Hepatocyte (in vitro differentiated cells): ENCODE results near the gene RAB37. TPM values are rescaled to one million over a fixed set of nuclear protein-coding genes. Genes with fewer than 3 reads are reported as not detected.

Source experiments
- DNase-seq: peaks from one replicate; pipeline ENCODE4 v3.0.0-alpha.2; 2016; ENCODE audit warnings: low spot score
- H2AFZ ChIP-seq: fragments of 200-600 bp; sonication (generic); 2 replicates; pipeline ENCODE4 v1.6.0; 2016; ENCODE audit warnings: antibody characterized with exemption, mild to moderate bottlenecking
- H3K27ac ChIP-seq: fragments of 200-600 bp; sonication (generic); 2 replicates; pipeline ENCODE4 v1.5.1; 2016; ENCODE audit warnings: mild to moderate bottlenecking
- H3K27me3 ChIP-seq: fragments of 200-600 bp; sonication (generic); 2 replicates; pipeline ENCODE4 v1.6.1; 2016
- H3K36me3 ChIP-seq: fragments of 200-600 bp; sonication (generic); replicated peaks from 2 replicates; pipeline ENCODE4 v1.5.1; 2016; ENCODE audit warnings: low read depth; ENCODE audit not compliant: insufficient read depth
- H3K4me1 ChIP-seq: fragments of 200-600 bp; sonication (generic); 2 replicates; pipeline ENCODE4 v1.5.1; 2016; ENCODE audit warnings: mild to moderate bottlenecking, moderate library complexity; ENCODE audit not compliant: insufficient read depth
- H3K4me2 ChIP-seq: fragments of 200-600 bp; sonication (generic); 2 replicates; pipeline ENCODE4 v1.6.0; 2016
- H3K4me3 ChIP-seq: fragments of 200-600 bp; sonication (generic); 2 replicates; pipeline ENCODE4 v1.5.1; 2016; ENCODE audit warnings: mild to moderate bottlenecking
- H3K79me2 ChIP-seq: fragments of 200-600 bp; sonication (generic); 2 replicates; pipeline ENCODE4 v1.6.0; 2017; ENCODE audit warnings: mild to moderate bottlenecking
- H3K9me2 ChIP-seq: fragments of 200-600 bp; sonication (generic); replicated peaks from 2 replicates; pipeline ENCODE4 v1.6.0; 2017; ENCODE audit warnings: mild to moderate bottlenecking; ENCODE audit not compliant: insufficient read depth
- H3K9me3 ChIP-seq: fragments of 200-600 bp; sonication (generic); 2 replicates; pipeline ENCODE4 v1.5.1; 2016; ENCODE audit warnings: low read depth, mild to moderate bottlenecking
- H4K20me1 ChIP-seq: fragments of 200-600 bp; sonication (generic); 2 replicates; pipeline ENCODE4 v1.6.0; 2016; ENCODE audit warnings: mild to moderate bottlenecking; ENCODE audit not compliant: insufficient read depth, poor library complexity, severe bottlenecking
- CTCF ChIP-seq: fragments of 200-600 bp; sonication (generic); IDR thresholded peaks from 2 replicates; pipeline ENCODE4 v1.5.1; 2016; ENCODE audit warnings: antibody characterized with exemption, mild to moderate bottlenecking; ENCODE audit not compliant: poor library complexity
- EZH2 ChIP-seq: fragments of 200-600 bp; sonication (generic); IDR thresholded peaks from 2 replicates; pipeline ENCODE4 v1.6.1; 2016; ENCODE audit warnings: antibody characterized with exemption, mild to moderate bottlenecking, borderline replicate concordance
- EZH2phosphoT487 ChIP-seq: fragments of 200-600 bp; sonication (generic); IDR thresholded peaks from one replicate; pipeline ENCODE4 v1.6.1; 2018; ENCODE audit warnings: antibody characterized with exemption, mild to moderate bottlenecking, low read depth, moderate library complexity; ENCODE audit not compliant: unreplicated experiment, severe bottlenecking
- WGBS: methylation state at CpG from one replicate; pipeline ENCODE4 v1.1.6; 2016; ENCODE audit warnings: low lambda C conversion rate; ENCODE audit errors: missing lambda C conversion rate; 5-methylcytosine and 5-hydroxymethylcytosine counted together
- polyA plus RNA-seq: library from polyadenylated mRNA; unstranded; fragments of >200 nt; fragmentation: Nextera tagmentation; extraction: Ambion mirVana; gene quantifications from 2 replicates; pipeline ENCODE4 v1.2.1, GENCODE V29; 2016
- total RNA-seq: library from RNA; depleted of rRNA; stranded (reverse); fragments of >200 nt; gene quantifications from 2 replicates; pipeline ENCODE4 v1.2.3, GENCODE V29; 2014

Gene RAB37
- total and polyA plus RNA-seq, 2 experiments from 2014 or later: 6.1 to 7.0 TPM

DNA sequence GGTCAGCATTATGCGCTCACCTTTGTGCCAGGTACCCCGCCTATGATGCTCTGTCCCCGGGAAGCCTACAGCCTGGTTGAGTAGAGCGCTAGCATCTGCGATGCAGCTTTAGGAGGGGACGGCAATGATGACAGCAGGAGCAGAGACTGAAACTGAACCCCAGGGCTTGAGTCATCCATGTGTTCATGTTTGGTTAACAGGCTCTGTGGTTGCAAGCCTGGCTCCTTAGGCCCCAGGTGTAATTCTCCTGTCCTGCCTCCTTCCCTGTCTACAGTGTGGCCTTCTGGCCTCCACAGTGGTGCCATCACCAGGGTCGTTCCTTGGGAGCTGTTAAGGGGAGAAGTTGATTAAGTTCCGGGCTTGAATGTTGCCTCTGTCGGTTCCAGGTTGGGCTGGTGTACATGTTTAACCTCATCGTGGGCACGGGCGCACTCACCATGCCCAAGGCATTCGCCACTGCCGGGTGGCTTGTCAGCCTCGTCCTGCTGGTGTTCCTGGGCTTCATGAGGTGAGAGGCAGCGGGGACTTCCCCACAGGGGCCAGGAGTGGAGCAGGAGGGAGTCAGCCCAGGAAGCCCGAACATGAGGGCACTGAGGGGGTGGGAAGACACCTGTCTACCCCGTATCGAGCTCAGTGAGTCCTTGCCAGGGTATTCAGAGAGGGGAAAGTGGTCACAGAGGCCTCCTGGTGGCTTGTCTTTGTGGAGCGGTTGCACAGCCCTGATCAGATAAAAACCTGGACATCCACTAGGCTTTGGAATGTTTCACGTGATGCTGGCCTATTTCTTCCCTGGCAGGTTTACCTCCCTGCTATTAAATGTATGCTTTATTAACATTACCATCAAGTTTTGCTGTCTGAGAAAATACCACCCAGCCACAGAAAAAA lies 48.3 kb downstream of the RAB37 start:
- peaks cover 5% of the 10 kb centered on the region for H3K79me2 ChIP-seq
- H3K9me3 ChIP-seq: no peaks in the 10 kb centered on the region
- no peaks in the 10 kb centered on the region for H3K9me2 ChIP-seq
- no peaks in the 10 kb centered on the region for H4K20me1 ChIP-seq
- H2AFZ ChIP-seq: no peak overlapping the region
- no peak overlapping the region for H3K27ac ChIP-seq
- WGBS: 91% methylated on average over 21 of the region's 21 CpGs
- no peak overlapping the region for H3K4me3 ChIP-seq
- DNase-seq: no peak
- H3K36me3 ChIP-seq: no peaks in the 10 kb centered on the region
- no peak overlapping the region for H3K4me2 ChIP-seq
- H3K27me3 ChIP-seq: no peaks in the 10 kb centered on the region
- no peaks in the 10 kb centered on the region for H3K4me1 ChIP-seq
- no peak for TF ChIP-seq CTCF
- TF ChIP-seq EZH2phosphoT487: no peak
- no peak for TF ChIP-seq EZH2

DNA sequence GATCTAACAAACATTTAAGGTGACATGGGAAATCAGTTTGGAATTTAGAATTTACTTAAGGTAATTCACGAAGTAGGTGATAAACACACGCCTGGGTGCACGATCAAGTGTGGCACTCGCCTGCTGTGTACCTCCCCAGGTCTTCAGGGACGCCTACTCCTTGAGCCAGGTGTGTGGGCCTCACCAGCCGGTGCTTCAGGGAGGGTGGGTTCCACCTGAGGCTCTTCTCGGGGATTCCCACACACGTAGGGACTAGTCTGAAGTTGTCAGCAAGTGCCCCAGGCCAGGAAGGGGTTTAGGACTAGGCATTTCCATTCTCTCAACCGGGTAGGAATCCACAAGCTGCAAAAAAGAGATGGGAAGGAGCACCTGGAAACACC lies 48.9 kb downstream of the RAB37 start:
- no peaks in the 10 kb centered on the region for H3K9me2 ChIP-seq
- 90% methylated on average over 9 of the region's 9 CpGs for WGBS
- H3K79me2 ChIP-seq: peaks cover 5% of the 10 kb centered on the region
- DNase-seq: no peak
- H3K36me3 ChIP-seq: no peaks in the 10 kb centered on the region
- H3K4me1 ChIP-seq: no peaks in the 10 kb centered on the region
- no peak overlapping the region for H3K27ac ChIP-seq
- H4K20me1 ChIP-seq: no peaks in the 10 kb centered on the region
- H3K27me3 ChIP-seq: no peaks in the 10 kb centered on the region
- H3K4me2 ChIP-seq: no peak overlapping the region
- H3K9me3 ChIP-seq: no peaks in the 10 kb centered on the region
- no peak overlapping the region for H3K4me3 ChIP-seq
- H2AFZ ChIP-seq: no peak overlapping the region
- no peak for TF ChIP-seq CTCF
- no peak for TF ChIP-seq EZH2
- TF ChIP-seq EZH2phosphoT487: no peak

DNA sequence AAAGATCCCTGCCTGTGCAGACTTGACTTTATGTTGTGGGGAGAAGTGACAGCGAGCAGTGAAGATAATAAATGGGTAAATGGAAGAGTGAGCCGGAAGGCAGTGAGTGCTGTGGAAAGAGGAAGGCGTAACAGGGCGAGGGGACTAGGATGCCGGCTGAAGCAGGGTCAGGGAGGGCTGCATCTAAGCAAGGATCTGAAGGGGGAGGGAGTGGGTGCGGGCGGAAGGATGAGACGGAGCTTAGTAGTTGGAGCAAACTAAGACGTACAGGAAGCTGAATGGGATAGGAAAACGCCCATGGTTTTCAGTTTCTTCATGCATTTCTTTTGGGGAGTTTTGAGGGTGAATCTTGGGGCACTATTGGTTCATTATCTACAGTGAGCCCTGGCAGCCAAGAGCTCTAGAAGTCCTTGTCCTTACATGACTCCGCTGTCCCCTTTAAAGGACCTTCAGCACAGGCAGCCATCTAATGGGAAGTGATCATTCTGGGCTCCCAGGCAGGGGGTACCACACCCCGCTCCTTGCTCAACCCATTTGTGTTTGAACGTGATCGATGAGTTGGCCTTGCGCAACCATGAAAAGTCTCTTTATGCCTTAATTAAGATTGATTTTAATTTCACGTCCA lies 49.5 kb downstream of the RAB37 start:
- Histone ChIP-seq H3K9me3 (no peaks in the 10 kb centered on the region), H3K9me2 (no peaks in the 10 kb centered on the region), H4K20me1 (no peaks in the 10 kb centered on the region), H3K4me1 (no peaks in the 10 kb centered on the region), H3K4me3 (no peak overlapping the region), H3K27me3 (no peaks in the 10 kb centered on the region), H3K27ac (no peak overlapping the region), H2AFZ (no peak overlapping the region), H3K4me2 (no peak overlapping the region), H3K79me2 (peaks cover 2% of the 10 kb centered on the region), H3K36me3 (no peaks in the 10 kb centered on the region)
- no peak for TF ChIP-seq EZH2phosphoT487
- no peak for TF ChIP-seq CTCF
- TF ChIP-seq EZH2: no peak
- WGBS: 92% methylated on average over 16 of the region's 16 CpGs
- DNase-seq: no peak
